Stromal cell of bone marrow (primary cell): Measurements from ENCODE around the gene TMPRSS7.

Experiments
- DNase-seq: peaks from one replicate; pipeline ENCODE4 v3.0.0-alpha.2; 2012; ENCODE audit warnings: low read depth

Gene TMPRSS7

DNA sequence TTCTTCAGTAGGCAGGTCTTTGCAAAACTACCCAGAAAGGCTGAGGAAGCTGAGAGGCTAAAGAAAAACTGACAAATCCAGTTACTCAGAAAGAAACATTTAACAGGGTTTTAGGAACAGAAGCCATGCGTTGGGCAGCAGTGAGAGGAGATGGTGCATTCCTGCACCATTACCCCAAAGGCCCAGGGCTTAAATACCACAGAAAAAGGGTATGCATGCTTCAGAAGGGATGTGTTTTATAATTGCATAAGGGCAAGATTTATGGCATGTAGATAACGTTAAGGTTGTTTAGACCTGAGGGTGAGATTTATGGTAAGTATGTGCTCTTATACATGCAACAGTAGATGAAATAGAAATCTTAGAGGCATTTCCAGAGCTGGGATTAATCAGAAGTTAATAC, 61.6 kb downstream of the TMPRSS7 start:
- DNase-seq = no peak

DNA sequence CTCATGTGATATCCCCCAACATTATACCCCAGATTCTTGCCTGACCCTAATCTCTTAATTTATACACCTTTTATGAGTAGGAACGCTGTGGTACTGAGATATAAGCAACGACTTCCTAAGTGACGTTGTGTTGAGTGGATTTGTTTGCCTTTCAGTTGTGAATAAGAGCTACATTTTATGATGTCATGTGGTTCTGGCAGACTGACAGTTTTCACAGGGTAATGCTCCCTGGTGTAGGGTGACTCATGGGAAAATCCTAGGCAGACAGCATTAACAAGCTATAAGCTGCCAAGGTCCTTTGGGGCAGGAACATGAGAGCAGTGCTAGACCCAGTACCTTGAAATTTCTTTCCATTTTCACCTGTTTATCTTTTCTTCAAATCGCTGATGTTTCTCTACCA, 62.8 kb downstream of the TMPRSS7 start:
- peak; percentile 98 for DNase-seq

DNA sequence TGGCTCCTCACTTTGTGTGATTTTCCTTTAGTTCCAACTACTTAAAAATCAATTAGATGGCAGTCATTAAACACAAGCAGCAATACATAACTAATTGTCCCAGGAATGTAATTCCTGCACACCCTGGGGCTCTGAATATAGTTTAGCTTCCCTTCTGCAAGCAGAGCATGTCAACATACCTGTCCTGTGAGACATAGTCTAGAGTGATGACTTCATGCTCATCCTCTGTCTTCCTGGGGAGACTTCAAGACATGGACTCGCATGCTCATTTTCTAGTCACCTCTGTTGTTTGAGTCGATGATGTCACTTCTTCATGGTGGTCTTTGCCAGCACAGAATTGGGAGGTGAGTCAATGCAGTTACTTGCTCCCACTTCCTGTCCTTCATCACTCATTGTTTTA, 67.4 kb downstream of the TMPRSS7 start:
- no peak for DNase-seq

DNA sequence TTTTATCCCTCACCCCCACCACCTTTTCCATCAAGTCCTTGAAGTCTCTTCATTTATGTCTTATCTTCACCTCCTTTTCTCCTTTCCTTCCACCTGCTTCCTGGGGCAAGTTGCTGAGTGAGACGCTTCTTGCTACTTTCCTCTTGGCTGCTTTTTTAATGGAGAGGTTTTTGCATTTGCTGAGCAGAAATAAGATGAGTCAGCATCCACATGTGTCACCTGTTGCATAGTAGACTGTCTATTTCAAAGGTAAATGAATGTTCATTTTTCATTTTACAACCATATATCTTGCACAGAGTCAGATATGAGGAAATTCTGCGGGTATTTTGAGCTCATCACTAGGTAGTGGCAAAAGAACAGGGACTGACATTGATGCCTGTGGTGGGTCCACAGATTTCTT, 70.2 kb downstream of the TMPRSS7 start:
- no peak for DNase-seq

DNA sequence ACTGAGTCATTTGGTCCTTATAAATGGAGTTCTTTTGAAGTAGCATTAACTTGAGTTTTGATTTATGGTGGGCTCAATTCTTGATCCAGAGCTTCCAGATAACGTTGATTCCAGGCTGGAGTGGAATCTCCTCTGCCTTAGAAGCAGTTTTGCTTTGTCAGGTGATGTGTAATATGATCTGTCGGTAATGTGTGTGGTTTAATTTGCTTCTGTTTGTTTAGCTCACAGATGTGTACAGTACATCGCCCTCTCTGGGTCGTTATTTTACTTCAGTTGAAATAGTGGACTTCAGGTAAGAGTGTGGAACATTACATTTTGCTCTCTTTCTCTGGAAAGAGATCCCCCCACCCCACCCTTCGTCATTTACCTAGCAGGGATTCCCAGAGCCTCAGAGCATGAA, 74.8 kb downstream of the TMPRSS7 start:
- DNase-seq = no peak

DNA sequence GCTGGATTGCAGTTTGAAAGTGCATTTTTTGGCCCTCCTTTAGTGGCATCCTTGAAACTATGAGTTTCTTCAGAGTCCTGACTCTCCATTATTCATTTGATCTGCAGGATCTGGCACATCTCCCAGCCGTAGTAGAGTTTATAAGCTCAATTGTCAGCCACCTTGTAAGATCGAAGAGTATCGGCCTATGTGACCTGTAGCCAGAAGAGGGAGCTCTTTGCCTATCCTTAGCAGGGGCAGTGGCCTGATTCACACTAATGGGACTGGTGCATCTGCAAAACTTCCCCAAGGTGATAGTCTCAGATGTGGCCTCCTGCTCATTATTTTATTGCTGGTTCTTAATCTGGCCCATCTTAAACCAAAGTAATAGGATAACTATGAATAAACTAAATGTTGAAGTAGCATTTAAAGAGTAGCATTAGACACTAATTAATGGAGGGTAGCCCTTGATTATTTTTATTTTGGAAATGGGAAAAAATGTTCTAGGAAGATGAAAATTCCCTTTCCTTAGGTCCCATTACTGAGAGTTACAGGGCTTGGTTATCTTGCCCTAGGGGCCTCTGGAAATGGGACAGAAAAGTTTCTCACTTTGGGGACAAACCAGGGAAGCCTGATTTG, 77.4 kb downstream of the TMPRSS7 start:
- DNase-seq = peak; percentile 39

DNA sequence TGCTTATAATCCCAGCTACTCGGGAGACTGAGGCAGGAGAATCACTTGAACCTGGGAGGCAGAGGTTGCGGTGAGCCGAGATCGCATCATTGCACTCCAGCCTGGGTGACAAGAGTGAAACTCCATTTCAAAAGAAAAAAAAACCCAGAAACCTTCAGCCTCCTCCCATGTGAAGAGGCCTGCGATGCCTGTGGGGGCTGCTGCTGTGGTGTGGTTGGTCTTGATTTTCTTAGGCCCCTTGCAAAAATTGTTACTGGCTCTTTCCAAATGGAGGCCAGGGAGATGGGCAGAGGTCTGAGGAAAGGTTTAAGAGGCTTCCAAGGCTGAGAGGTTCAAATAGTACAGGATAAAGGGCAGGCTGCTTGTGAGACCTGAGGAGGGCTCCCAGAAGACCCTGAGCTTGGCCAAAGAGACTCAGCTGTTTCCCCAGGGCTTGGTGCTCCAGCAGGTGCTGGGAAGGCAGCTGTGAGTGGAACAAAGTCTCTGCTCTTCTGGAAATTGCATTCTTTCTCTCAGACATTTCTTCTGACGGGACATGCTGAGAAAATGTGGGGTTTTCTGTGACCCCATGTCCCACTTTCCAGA, 80.1 kb downstream of the TMPRSS7 start:
- no peak for DNase-seq

DNA sequence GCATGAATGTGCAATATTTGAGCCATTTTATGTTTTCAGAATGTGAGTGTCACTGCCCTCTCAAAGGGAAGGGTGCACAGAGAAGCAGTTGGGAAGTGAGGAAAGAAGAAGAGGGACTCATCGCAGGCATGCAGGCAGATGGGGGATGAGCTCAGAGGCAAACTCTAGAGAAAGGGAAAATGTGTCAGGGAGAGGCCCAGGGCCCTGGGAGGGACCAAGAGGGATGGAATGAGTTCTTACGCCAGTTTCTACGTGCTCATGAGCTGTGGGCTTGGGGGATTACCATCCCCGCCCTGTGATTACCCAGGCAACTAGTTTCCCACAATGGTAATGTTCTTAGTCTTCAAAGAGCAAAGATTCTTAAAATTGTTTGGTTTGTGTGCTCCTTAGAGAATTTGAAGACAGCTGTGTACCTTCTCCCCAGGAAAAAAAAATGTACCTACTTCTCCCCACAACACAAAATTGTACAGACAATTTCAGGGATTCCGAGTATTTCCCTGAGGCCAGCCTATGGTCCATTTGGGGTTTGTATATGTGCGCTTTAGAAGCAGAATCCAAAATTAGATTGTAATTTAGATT, 80.7 kb downstream of the TMPRSS7 start:
- no peak for DNase-seq

DNA sequence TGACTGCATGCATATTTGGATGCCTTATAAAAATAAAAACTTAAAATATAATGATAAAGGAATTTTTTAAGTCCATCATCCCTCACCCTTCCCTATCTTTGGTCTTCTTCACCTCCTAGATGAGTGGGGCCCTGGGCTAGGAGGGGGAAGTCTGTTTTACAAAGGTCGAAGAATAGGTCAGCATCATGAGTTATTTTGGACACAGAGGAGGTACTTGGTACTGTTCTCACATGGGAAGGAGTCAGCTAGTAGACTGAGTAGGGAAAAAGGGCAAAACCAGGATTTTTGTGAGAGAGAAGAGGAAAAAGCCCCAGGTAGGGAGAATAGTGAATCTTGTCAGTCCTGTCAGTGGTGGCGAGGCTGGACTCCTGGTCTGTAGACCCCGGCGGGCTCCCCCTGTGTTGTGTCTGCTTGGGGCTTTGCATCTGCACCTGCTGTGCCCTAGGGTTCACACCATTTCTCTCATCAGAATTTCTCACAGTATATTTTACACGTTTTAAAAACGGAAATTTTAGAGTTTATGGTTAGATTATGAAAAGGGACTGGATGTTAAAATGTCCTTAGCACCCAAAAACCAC, 81.4 kb downstream of the TMPRSS7 start:
- no peak for DNase-seq

DNA sequence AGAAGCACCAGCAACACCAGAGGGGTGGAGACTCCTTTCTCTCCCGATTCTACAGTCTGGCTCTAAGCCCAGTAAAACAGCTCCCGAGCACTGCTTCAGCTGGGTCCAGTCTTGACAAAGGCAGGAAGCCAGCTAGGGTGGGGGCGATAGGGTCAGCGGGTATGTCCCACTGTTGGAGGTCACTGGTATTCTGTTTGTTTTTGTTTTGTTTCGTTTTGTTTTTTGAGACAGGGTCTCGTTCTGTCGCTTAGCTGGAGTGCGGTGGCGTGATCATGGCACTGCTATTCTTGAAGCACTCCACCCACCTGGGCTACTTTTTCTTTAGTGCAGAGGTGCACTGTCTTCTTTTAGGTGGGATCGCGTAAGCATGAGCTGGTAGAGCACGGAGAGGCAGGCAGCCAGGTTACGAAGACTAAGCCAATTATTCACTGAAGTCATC, 82.2 kb downstream of the TMPRSS7 start:
- no peak for DNase-seq

DNA sequence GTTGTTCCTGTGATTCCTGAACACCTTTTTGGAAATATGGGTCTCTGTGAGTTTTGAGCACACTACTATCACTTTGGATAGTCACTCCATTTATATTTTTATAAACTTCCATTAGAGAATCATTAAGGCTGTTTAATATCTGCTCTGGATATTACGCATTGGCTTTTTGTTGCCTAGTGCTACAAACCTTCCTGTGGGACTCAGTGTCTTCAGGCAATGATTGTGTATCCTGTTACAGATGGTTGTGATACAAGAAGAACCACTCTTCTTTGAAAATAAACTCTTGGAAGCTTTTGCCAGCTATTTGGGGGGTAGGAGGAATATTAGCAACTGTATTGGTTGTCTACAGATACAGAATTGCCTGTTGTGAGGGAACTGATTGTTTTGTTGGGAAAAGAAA, 82.9 kb downstream of the TMPRSS7 start:
- DNase-seq = no peak

DNA sequence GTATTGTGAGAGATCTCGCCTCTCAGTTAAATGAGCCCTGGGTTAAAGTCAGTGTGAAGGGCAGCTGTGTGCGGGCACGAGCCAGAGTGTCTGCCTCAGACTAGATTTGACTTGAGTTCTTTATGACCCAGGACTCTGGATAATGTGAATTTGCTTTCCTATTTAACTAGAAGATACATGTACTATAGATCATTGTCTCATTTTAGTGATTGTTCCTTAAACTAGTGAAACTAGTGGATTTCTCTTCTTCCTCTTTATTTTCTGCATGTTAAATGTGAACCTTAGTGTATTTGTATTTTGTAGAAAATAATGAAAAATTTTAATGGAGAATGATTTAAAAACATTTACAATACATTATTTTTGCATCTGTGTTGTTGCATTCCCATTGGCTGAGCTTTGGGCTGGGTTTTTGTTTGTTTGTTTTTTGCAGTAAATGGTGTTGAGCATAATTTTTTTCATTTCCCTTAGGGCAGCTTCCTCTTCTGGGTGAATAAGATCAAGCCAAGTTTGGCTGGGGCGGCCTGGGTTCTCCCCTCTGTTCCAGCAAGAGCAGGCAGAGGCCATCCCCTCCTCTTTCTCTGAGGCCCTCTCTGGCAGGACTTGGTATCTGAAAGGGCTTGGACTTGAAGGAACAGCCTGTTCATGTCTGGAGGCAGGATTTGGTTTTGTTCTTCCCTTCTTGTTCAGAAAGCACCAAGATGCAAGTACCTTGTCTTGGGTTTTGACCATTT, 83.5 kb downstream of the TMPRSS7 start:
- no peak for DNase-seq

DNA sequence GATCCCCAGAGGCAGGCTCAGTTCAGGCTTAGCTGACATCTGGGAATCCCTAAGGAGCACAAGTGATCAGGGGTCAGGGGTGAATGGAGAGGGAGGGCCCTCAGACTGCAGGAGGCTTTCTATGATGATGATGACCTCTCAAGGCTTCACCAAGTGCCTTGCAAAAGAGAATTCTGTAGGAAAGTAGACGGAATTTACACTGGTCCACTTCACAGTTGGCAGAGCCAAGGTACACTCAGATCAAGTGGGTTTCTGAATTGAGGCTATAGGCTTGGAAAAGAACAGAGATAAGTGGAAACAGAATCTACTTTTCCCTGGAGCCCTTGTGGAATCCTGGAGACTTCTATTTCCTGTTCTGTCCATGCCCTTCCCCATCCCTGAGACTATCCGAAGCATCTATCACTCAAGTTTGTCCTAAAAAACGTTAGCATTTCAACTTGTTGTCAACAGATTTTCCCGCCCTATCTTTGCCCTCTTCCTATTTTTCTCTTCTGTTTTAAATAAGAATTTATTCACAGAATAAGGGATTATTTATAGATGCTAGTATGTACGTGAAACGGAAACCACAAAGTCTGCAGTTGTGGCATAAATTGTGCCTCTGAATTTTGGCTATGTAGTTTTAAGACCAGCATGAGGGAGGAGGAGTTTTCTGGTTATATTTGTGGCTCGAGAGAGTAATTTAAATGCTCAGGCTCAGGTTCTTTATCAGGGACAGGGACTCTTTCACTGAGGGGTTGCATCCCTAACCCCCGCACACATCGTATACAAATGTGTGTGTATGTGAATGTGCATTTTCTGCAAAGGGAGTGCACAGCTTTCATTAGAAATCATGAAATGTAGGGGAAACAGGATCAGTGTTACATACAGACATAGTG, 85.7 kb downstream of the TMPRSS7 start:
- no peak for DNase-seq

DNA sequence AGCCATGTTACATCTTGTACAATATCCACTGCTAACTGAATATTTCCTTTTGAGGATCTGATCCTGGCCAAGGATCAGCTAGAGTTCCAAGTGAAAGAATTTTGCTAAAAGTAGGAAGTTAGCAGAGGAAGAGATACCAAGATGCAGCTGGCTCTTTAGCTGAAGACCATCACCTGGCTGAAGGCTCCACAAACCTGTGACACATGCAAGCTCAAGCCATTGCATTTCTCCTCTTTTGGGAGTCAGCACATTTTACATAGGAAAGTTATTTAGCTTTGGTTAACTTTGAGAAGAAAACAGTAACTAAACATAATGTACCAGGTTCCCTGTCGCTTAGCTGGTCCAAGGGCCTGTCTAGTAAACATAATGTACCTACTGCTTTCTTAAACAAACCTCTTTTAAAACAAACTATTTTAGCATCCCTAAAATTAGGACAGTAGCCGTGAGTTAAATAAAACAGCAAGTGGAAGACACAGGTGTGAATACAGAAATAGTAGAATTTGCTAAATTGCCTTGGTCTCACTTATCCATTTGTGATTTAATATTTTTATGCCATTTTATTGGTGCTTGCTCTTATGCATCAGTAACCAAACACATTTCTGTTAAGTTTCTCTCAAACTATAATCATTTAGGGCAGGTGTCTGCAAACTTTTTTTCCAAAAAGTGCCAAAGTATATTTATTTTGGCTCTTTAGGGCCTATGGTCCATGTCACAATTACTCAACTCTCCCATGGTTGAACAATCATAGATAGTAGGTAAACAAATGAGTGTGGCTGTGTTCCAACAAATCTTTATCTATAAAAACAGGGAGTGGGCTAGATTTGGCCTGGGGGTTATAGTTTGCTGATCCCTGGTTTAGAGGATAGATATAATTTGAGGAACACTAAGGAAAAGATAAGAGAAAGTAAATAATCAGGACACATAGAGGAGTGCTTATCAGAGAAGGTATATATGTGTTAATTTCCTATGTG, 87.3 kb downstream of the TMPRSS7 start:
- DNase-seq = no peak

DNA sequence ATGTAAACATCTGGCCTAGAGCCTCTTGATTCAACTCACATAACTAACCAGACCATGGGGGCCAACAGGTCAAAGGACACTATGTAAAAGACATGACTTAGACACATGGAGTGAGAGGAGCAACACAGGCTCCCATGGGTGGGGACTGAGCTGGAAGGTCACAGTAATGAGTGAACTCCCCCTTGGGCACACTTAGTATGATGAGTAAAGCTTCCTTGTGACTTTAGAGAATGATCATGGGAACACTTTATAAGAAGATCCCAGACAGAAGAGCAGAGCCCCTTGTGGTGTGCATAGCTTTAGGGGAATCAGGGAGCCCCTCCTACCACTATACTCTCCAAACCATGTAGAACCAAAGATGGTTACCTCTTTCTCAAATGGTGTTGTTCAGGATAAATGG, 88.3 kb downstream of the TMPRSS7 start:
- no peak for DNase-seq

DNA sequence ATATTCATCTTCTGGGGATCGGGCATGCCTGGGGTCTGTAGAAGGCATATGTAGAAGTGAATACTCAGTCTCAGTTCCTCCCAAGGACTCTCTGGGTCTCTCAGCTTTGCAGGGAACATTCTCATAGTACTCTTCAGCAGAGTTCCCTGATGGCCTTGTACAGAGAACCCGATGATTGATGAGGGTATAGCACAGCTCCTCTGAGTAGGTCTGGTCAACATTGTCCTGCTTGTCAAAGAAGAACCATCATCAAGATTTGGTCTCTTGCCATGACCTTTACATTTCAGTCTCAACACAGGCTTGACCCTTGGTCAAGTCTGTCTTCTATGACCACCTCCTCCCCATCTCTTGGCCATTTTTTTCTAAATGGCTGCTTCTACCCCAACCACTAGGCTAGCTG, 89.0 kb downstream of the TMPRSS7 start:
- DNase-seq = no peak

DNA sequence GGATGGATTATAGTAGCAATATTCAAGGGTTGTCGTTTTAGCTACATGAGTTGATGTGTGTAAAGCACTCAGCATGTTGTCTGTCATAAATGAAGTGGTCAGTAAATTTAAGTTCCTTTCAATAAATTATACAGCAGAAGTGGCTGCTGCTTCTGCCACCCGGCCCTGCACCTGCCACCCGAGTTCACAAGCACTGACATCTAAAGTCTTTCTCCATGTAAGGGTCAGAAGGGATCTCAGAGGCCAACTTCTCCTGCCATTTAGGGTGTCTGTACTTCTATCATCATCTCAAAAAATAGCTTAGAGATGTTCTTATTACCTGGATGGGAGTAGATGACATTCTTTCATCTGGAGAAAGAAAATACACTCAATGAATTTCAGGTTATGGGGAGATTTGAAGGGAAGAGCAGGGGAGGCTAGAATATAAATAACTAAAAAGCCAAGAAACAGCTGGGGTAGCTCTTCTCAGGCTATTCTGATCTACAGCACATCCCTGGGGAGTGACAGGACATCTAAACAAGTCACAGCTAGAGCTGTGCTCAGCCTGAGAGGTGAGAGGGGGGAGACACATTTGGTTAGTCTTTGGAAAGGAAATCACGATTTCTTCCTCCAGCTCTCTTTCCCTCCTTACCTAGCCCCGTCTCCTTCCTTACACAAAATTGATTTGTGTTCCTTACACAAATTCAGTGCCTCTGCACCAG, 90.5 kb downstream of the TMPRSS7 start:
- no peak for DNase-seq

DNA sequence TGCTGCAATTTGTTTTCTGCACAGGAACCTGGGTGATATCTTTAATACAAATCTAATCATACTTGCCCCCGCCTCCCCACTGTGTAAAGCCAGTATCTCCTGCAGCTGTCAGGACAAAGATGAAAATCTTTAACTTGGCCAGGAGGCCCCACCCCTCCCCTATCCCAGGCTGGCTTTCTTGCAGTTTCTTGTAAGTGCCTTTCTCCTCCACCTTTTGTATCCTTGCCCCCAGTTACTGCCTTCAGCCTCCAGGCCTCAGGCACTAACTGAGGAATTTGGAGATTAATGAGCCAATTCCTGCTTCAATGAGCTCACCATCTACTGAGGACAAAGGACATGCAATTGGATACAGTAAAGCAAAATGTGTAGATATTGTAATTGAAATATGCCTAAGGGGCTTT, 92.0 kb downstream of the TMPRSS7 start:
- DNase-seq = no peak

DNA sequence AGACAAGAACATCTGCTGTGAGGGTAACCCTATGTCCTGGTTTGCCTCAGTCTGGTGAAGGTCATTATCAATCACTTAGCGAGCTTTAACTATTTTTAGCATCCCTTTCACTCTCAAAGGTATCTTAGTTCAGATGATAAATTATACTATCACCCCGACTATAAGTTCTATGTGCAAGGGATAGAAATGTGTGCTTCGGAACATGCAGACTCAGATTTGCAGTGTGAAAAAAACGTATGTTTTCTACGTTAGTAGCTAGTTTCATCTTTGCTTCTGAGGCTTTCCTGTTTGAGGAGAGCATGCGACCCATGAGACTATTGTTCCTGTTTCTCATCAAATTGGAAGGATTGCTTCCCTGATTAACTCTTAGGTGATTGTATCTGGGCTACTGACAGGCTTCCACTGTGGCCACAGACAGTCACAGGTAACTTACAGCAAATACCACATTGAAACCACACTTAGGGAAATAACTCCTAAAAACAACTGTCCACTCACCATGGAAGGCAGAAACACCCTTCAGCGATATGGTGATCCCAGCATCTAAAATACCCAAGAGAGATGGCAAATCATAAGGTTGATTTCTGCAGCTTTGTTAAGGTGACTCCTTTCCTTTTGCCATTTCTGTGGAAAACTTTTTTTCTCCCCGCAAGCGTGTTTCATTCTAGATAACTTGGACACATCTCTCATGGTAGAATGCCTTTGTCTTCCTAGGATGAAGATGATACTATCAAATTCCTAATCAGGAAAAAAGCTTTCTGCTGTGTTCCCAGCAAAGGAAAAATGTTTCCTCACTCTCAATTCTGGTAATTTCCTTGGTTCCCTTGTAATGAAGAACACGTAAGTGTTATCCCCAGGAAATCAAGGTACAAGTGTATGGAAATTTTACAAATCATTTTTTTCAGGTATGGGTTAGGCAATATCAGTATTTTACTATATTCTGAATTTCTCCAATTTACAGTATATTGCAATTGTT, 93.3 kb downstream of the TMPRSS7 start:
- DNase-seq = no peak
